Measurements from ENCODE around the gene APBB2. TPM values are rescaled to one million over a fixed set of nuclear protein-coding genes. Genes with fewer than 3 reads are reported as not detected.

APBB2 gene
- total and polyA plus RNA-seq, 3 donors from 2014 or later = 19.7 to 77.9 (median 59.8) TPM

DNA sequence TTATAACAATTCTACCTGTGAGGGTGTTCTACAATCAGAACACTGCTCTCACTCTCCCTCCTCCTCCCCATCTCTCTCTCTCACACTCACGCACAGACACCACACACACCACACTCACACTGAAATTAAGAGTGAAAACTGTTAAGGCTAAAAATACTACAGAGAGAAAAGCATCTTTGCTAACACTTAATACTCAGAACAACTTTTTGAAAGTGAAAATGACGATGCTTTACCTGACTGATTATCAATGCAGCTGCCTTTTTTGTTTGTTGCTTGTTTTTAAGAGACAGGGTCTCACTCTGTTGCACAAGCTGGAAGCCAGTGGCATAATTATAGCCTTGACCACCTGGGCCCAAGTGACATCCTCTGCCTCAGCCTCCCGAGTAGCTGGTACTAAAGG lies 222.4 kb downstream of the APBB2 start:
- WGBS, 2 donors = 86 to 89% methylated on average over 3 of the region's 3 CpGs
- no peak for TF ChIP-seq POLR2A (IDR thresholded peaks at IDR 0.05)
- TF ChIP-seq, protein P1, sequence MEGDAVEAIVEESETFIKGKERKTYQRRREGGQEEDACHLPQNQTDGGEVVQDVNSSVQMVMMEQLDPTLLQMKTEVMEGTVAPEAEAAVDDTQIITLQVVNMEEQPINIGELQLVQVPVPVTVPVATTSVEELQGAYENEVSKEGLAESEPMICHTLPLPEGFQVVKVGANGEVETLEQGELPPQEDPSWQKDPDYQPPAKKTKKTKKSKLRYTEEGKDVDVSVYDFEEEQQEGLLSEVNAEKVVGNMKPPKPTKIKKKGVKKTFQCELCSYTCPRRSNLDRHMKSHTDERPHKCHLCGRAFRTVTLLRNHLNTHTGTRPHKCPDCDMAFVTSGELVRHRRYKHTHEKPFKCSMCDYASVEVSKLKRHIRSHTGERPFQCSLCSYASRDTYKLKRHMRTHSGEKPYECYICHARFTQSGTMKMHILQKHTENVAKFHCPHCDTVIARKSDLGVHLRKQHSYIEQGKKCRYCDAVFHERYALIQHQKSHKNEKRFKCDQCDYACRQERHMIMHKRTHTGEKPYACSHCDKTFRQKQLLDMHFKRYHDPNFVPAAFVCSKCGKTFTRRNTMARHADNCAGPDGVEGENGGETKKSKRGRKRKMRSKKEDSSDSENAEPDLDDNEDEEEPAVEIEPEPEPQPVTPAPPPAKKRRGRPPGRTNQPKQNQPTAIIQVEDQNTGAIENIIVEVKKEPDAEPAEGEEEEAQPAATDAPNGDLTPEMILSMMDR (IDR thresholded peaks at IDR 0.05) = no peak
- H3K9me3 ChIP-seq = no peaks in the 10 kb centered on the region
- no peak overlapping the region for H3K4me3 ChIP-seq
- no peaks in the 10 kb centered on the region for H3K27me3 ChIP-seq
- intact Hi-C loops (cut with DNase I; ENCODE audit: low total_unique reads) = no loop called here
- no peaks in the 10 kb centered on the region for H3K36me3 ChIP-seq (ENCODE audit: low read depth, missing control alignments)
- H3K27ac ChIP-seq = no peak overlapping the region
- no peak for DNase-seq
- peaks cover 4% of the 10 kb centered on the region for H3K4me1 ChIP-seq

DNA sequence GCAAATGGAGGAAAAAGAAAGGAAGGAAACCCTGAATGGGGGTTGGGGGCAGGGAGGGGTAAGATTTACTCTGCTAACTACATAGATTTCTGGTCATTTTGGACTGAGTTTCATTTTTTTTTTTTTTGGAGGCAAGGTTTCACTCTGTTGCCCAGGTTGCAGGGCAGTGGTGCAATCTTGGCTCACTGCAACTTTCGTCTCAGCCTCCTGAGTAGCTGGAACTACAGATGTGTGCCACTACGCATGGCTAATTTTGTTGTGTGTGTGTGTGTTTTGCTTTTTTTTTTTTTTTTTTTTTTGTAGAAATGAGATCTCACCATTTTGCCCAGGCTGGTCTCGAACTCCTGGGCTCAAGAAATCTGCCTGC lies 223.5 kb downstream of the APBB2 start:
- intact Hi-C loops (cut with DNase I; ENCODE audit: low total_unique reads) = no loop called here
- 94% methylated on average over 3 of the region's 3 CpGs for WGBS, 2 donors

DNA sequence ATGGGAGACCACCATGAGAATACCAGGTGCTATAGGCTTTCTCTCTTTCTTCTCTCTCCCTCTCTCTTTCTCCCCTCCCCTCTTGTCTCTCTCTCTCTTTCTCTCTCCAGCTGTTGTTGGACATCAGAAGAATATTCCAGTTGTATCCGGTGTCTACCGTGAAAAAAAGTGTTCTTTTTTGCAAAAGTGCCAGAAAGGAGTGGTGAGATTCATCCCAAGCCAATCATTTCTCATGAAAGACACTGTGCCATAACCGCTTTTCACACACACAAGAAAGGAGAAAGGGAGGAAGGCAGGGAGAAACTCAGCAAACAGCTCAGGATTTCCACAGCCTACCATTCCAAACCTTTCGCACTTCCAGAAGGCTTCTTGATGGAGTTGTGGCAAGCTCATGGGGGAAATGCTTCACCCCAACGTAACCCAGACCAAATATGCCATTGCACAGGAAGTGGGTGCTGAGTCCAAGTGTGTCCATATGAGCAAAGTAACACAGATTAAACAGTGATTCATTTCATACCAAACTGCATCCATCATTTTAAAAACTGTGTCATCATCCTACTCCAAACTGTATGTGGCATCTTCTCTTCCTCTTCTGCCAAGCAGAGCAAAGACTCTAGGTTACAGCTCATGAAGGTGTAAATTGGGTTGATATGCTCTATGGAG lies 224.0 kb downstream of the APBB2 start:
- no peak overlapping the region for H3K4me3 ChIP-seq
- no peaks in the 10 kb centered on the region for H3K36me3 ChIP-seq (ENCODE audit: low read depth, missing control alignments)
- H3K9me3 ChIP-seq = no peaks in the 10 kb centered on the region
- no peaks in the 10 kb centered on the region for H3K27me3 ChIP-seq
- H3K4me1 ChIP-seq = peaks cover 4% of the 10 kb centered on the region
- TF ChIP-seq POLR2A (IDR thresholded peaks at IDR 0.05) = no peak
- TF ChIP-seq, protein P1 (IDR thresholded peaks at IDR 0.05) = no peak
- DNase-seq = no peak
- 89 to 90% methylated on average over 5 of the region's 5 CpGs for WGBS, 2 donors
- no peak overlapping the region for H3K27ac ChIP-seq
- intact Hi-C loops (cut with DNase I; ENCODE audit: low total_unique reads) = no loop called here

More for the DNA sequence above, 223.5 kb downstream of the APBB2 start:
- H3K27me3 ChIP-seq = no peaks in the 10 kb centered on the region
- DNase-seq = no peak
- H3K4me1 ChIP-seq = peaks cover 4% of the 10 kb centered on the region
- H3K36me3 ChIP-seq (ENCODE audit: low read depth, missing control alignments) = no peaks in the 10 kb centered on the region
- no peaks in the 10 kb centered on the region for H3K9me3 ChIP-seq
- H3K4me3 ChIP-seq = no peak overlapping the region
- TF ChIP-seq POLR2A (IDR thresholded peaks at IDR 0.05) = no peak
- TF ChIP-seq, protein P1 (IDR thresholded peaks at IDR 0.05) = no peak
- no peak overlapping the region for H3K27ac ChIP-seq

DNA sequence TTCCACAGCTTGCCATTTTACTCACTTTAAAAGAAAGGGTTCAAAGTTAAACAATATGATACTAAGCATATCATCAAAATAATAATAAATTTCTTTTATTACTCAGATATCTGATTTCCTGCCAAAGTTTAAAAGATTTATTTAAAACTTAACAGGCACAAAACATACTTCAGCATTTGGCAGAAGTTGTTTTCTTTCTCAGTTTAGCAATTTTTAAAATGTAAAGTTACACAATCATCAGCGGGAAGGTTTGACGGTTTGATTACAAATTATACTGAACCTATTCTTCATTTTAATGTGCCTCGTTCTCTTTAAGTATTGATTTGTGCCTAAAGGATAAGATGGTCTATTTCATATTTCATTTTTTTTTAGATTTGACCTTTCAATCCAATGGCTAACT lies 227.2 kb downstream of the APBB2 start:
- H3K9me3 ChIP-seq = no peaks in the 10 kb centered on the region
- H3K4me3 ChIP-seq = no peak overlapping the region
- H3K27me3 ChIP-seq = no peaks in the 10 kb centered on the region
- H3K27ac ChIP-seq = no peak overlapping the region
- TF ChIP-seq POLR2A (IDR thresholded peaks at IDR 0.05) = no peak
- TF ChIP-seq, protein P1 (IDR thresholded peaks at IDR 0.05) = no peak
- intact Hi-C loops (cut with DNase I; ENCODE audit: low total_unique reads) = no loop called here
- 93% methylated on average over 3 of the region's 3 CpGs for WGBS, 2 donors
- no peak for DNase-seq
- H3K36me3 ChIP-seq (ENCODE audit: low read depth, missing control alignments) = no peaks in the 10 kb centered on the region
- no peaks in the 10 kb centered on the region for H3K4me1 ChIP-seq

DNA sequence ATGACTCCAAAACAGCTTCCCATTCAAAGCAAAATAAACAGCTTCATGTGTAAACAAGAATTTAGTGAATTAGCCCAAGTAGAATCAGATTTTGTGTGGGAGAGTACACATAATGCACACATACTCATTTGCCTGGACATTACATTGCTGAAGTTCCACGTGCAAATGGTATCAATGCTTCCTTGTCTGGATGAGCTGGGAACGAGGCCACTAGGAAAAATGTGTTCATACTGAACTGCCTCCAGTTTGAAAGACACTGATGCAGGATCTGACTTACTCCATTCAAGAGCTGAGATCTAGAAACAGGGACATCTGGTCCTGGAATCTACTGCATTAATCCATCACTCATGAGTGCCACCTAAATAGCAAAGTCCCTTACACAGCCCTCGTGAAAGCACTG lies 228.0 kb downstream of the APBB2 start:
- 36 to 65% methylated on average over 3 of the region's 3 CpGs for WGBS, 2 donors

More for the DNA sequence above, 228.0 kb downstream of the APBB2 start:
- H3K36me3 ChIP-seq (ENCODE audit: low read depth, missing control alignments) = no peaks in the 10 kb centered on the region
- no peaks in the 10 kb centered on the region for H3K9me3 ChIP-seq
- no peak for DNase-seq
- H3K27ac ChIP-seq = no peak overlapping the region
- intact Hi-C loops (cut with DNase I; ENCODE audit: low total_unique reads) = no loop called here
- H3K27me3 ChIP-seq = no peaks in the 10 kb centered on the region
- no peaks in the 10 kb centered on the region for H3K4me1 ChIP-seq
- H3K4me3 ChIP-seq = no peak overlapping the region
- no peak for TF ChIP-seq POLR2A (IDR thresholded peaks at IDR 0.05)
- TF ChIP-seq, protein P1 (IDR thresholded peaks at IDR 0.05) = no peak
